Erythroblast (primary cell): ENCODE data around the gene FSTL4.

ENCODE experiments used
- GATA1 ChIP-seq: IDR thresholded peaks from 2 replicates; pipeline ENCODE4 v1.6.1; 2011; ENCODE audit warnings: low read depth, mild to moderate bottlenecking, control low read depth, low read length, moderate library complexity
- POLR2A ChIP-seq: IDR thresholded peaks from 2 replicates; pipeline ENCODE4 v1.6.1; 2011; ENCODE audit warnings: mild to moderate bottlenecking, low read length

- TF ChIP-seq POLR2A (no peak), GATA1 (no peak)
Observed at GRCh38 chr5:133286483-133286882, 325.9 kb downstream of the FSTL4 start.
